Measurements from ENCODE around the gene HOXC9. TPM values are rescaled to one million over a fixed set of nuclear protein-coding genes. Genes with fewer than 3 reads are reported as not detected.

The HOXC9 gene
- polyA plus RNA-seq, 4 donors, result 15.9 to 22.1 (median 19.7) TPM

GRCh38 chr12:54021432-54022013 is 21.6 kb downstream of the HOXC9 start:
- no peak for DNase-seq (ENCODE audit: low read depth in 4 of 4, low spot score in 3 of 4)

GRCh38 chr12:54022960-54023884 is 23.3 kb downstream of the HOXC9 start:
- DNase-seq (ENCODE audit: low read depth in 4 of 4, low spot score in 3 of 4), result no peak

- DNase-seq (ENCODE audit: low read depth in 4 of 4, low spot score in 3 of 4), result no peak
Measured at GRCh38 chr12:54024127-54024526, 24.2 kb downstream of the HOXC9 start.

GRCh38 chr12:54024581-54025305 is 24.8 kb downstream of the HOXC9 start:
- DNase-seq (ENCODE audit: low read depth in 4 of 4, low spot score in 3 of 4), result no peak

GRCh38 chr12:54025499-54026405 is 25.8 kb downstream of the HOXC9 start:
- DNase-seq (ENCODE audit: low read depth in 4 of 4, low spot score in 3 of 4), result no peak

- DNase-seq (ENCODE audit: low read depth in 4 of 4, low spot score in 3 of 4), result no peak
Measured at GRCh38 chr12:54026640-54027441, 26.9 kb downstream of the HOXC9 start.

- no peak for DNase-seq (ENCODE audit: low read depth in 4 of 4, low spot score in 3 of 4)
Measured at GRCh38 chr12:54027442-54027786, 27.5 kb downstream of the HOXC9 start.

GRCh38 chr12:54028314-54029201 is 28.6 kb downstream of the HOXC9 start, which contains the start of gene HOXC6:
Gene HOXC6, plus strand, starts transcription at chr12:54028440. Its CDS starts 82 bp downstream, at chr12:54028522.
- no peak for DNase-seq (ENCODE audit: low read depth in 4 of 4, low spot score in 3 of 4)

- DNase-seq (ENCODE audit: low read depth in 4 of 4, low spot score in 3 of 4), result no peak
Measured at GRCh38 chr12:54029529-54030441, 29.8 kb downstream of the HOXC9 start.

- no peak for DNase-seq (ENCODE audit: low read depth in 4 of 4, low spot score in 3 of 4)
Measured at GRCh38 chr12:54030442-54030801, 30.5 kb downstream of the HOXC9 start.

- no peak for DNase-seq (ENCODE audit: low read depth in 4 of 4, low spot score in 3 of 4)
Measured at GRCh38 chr12:54030889-54031471, 31.0 kb downstream of the HOXC9 start.

GRCh38 chr12:54031480-54031879 is 31.5 kb downstream of the HOXC9 start:
- no peak for DNase-seq (ENCODE audit: low read depth in 4 of 4, low spot score in 3 of 4)

- DNase-seq (ENCODE audit: low read depth in 4 of 4, low spot score in 3 of 4), result no peak
Measured at GRCh38 chr12:54032086-54032619, 32.2 kb downstream of the HOXC9 start.

GRCh38 chr12:54032627-54033100 is 32.7 kb downstream of the HOXC9 start, which contains the start of gene HOXC5:
Gene HOXC5, plus strand, starts transcription at chr12:54033050. Its CDS starts 73 bp downstream, at chr12:54033123.
- DNase-seq (ENCODE audit: low read depth in 4 of 4, low spot score in 3 of 4), result peak in 3 of 4 donors; percentile 85 to 87 (median 86)

- peak in 1 of 4 donors; percentile 80 for DNase-seq (ENCODE audit: low read depth in 4 of 4, low spot score in 3 of 4)
Measured at GRCh38 chr12:54033106-54033979, 33.4 kb downstream of the HOXC9 start.

Measured in right renal pelvis (tissue), 4 donors.